Measurements from ENCODE around the gene CCDC34.

Gene CCDC34

DNA sequence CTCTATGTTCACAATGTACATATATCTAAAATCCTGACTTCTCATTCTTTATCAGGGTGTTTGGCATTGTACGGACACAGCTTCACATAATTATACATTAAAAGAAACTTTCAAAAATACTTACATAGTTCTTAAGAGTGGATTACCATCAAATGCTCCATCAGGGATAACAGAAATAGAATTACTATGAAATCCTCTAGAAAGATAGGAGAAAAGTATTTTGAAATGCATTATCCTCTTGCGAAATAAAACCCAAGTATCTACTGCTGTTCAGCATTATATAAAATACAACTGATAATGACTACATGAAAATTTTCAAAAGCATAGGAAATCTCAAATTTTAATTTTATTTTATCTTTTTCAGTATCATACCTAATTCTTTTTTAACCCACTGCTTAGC lies 17.8 kb upstream of the CCDC34 start:
- H3K27ac ChIP-seq, result no peak overlapping the region
- POLR2A ChIA-PET (ENCODE audit: low non-redundant PET), result no interaction called here
- CTCF ChIA-PET, result no interaction called here
- DNase-seq (ENCODE audit: low spot score), result no peak
- TF ChIP-seq, protein P1, sequence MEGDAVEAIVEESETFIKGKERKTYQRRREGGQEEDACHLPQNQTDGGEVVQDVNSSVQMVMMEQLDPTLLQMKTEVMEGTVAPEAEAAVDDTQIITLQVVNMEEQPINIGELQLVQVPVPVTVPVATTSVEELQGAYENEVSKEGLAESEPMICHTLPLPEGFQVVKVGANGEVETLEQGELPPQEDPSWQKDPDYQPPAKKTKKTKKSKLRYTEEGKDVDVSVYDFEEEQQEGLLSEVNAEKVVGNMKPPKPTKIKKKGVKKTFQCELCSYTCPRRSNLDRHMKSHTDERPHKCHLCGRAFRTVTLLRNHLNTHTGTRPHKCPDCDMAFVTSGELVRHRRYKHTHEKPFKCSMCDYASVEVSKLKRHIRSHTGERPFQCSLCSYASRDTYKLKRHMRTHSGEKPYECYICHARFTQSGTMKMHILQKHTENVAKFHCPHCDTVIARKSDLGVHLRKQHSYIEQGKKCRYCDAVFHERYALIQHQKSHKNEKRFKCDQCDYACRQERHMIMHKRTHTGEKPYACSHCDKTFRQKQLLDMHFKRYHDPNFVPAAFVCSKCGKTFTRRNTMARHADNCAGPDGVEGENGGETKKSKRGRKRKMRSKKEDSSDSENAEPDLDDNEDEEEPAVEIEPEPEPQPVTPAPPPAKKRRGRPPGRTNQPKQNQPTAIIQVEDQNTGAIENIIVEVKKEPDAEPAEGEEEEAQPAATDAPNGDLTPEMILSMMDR (conservative IDR thresholded peaks at IDR 0.05; ENCODE audit: low read depth), result no peak

DNA sequence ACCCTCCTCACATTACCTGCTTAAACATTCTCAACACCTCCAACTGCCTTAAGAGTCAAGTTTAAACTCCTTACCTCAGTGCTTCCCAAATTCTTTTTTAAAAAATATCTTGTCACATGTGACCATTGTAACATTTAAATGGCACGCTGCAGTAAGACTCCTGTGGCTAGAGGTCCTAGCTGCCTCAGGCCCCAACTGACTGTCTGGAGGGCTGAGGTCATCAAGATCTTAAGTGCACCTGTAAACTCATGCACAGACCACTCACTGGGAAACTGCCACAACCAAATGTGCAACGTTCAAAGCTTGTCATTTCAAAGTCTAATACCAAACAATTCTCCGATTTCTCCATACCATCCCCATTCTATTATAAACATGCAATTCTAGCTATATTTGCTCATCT lies 16.4 kb upstream of the CCDC34 start:
- DNase-seq (ENCODE audit: low spot score), result no peak
- POLR2A ChIA-PET (ENCODE audit: low non-redundant PET), result no interaction called here
- TF ChIP-seq, protein P1 (conservative IDR thresholded peaks at IDR 0.05; ENCODE audit: low read depth), result no peak
- H3K27ac ChIP-seq, result no peak overlapping the region
- CTCF ChIA-PET, result no interaction called here

DNA sequence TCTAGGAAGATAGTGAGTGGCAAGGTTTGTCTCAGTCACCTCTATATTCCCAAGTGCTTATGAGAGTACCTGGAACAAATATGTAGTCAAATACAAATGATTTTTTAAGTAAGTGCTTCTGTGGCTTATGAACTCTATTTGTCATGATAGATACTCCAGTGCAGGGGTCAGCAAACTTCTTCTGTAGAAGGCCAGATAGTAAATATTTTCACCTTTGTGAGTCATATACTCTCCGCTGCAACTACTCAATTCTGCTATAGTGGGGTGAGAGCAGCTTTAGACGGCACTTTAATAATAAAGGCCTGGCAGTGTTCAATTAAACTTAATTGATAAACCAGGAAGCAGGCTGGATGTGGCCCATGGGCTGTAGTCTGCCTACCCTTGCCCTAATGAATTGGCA lies 12.4 kb upstream of the CCDC34 start:
- H3K27ac ChIP-seq, result no peak overlapping the region
- ChIA-PET POLR2A (ENCODE audit: low non-redundant PET) (no interaction called here), CTCF (interaction anchor here (0.6 to 0.9 kb wide), 2 partner anchors 76 to 110 kb away, joined by 3 to 8 read pairs; no protein-coding TSS in a partner anchor)
- no peak for DNase-seq (ENCODE audit: low spot score)
- TF ChIP-seq, protein P1 (conservative IDR thresholded peaks at IDR 0.05; ENCODE audit: low read depth), result no peak

DNA sequence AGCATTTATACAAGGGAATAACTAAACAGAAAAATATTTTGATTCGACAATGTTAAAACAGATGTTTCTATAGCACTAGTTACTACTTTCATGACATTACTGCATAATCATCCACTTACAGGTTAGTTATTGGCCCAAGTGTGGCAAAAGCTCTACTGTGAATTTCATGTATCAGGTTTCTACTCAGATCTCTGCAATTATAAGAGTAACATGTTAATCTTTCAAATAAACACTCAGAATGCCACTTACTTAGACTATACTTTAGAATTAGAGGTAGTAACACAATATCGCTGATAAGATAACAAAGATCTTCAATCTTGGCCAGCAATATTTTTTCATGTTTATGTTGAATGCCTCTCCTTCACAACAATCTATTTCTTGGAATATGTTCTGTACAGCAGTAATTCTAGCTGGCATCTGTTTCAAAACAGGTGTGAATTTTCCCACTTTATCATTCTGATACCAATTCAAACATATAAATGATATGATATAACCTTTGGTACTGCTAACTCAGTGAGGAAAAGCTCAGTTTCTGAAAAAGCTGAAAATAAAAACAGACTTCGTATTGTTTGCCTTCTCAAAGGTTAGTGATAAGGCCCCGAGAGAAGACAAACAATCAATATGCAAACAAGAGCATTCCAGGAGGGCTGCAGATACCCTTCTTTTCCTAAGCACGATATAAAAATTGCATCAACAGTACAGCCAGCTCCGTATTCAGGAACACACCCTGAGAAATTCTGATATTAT lies 11.0 kb upstream of the CCDC34 start:
- no peak for DNase-seq (ENCODE audit: low spot score)
- CTCF ChIA-PET, result no interaction called here
- POLR2A ChIA-PET (ENCODE audit: low non-redundant PET), result no interaction called here
- TF ChIP-seq, protein P1 (conservative IDR thresholded peaks at IDR 0.05; ENCODE audit: low read depth), result no peak
- no peak overlapping the region for H3K27ac ChIP-seq

DNA sequence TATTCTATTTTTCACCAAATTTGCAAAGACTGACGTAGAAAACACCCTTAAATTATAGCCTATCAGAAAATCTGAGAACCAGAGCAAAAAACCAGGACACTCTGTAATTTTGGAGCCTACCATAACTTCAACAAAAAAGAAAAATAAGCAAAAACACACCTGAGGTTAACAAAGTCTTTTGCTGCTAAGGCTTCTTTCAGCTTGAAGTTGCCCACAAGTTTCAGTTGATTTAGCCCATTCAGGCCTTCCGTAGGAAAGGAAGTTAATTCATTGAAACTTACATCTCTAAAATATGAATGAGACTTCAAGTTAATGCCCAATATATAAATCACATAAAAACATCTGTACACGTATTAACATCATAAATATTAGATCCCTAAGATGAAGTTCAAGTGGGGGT lies 10.4 kb upstream of the CCDC34 start:
- TF ChIP-seq, protein P1 (conservative IDR thresholded peaks at IDR 0.05; ENCODE audit: low read depth), result no peak
- H3K27ac ChIP-seq, result no peak overlapping the region
- DNase-seq (ENCODE audit: low spot score), result no peak
- CTCF ChIA-PET, result no interaction called here
- POLR2A ChIA-PET (ENCODE audit: low non-redundant PET), result no interaction called here

DNA sequence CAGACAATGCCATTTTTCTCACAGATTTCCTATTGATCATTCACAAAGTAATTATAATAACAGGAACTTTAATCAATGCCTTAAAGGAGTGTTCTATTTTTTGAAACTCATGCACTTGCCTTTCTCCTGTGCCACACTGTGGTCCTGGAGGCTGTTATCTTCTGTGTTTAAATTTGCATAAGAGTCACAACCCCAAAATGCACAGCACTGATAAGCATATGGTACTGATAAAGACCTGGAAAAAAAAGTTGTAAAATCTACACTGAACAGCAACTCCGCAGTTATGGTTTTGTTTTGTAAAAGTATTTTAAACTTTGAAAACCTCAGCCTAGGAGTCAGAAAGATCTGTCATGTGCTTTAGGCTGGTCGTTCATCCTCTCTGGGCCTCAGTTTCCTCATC lies 9.1 kb upstream of the CCDC34 start:
- TF ChIP-seq, protein P1 (conservative IDR thresholded peaks at IDR 0.05; ENCODE audit: low read depth), result no peak
- H3K27ac ChIP-seq, result no peak overlapping the region
- POLR2A ChIA-PET (ENCODE audit: low non-redundant PET), result no interaction called here
- no peak for DNase-seq (ENCODE audit: low spot score)
- CTCF ChIA-PET, result no interaction called here

All from RWPE1 (cell line).